Ovary (tissue), 3 donors: ENCODE results near the gene CACNA2D1.

Experiments
- CTCF ChIP-seq, 3 donors: fragments of 450-650 bp in 2 of 3; fragments of 200-600 bp in 1 of 3; IDR thresholded peaks; one replicate each; pipeline versions ENCODE4 v1.5.1 to v1.8.0; 2016 to 2022; ENCODE audit warnings: antibody characterized with exemption in 3 of 3, mild to moderate bottlenecking in 1 of 3
- EP300 ChIP-seq: sonication (generic); formaldehyde crosslinking; IDR thresholded peaks from one replicate; pipeline ENCODE4 v1.6.1; 2017; ENCODE audit warnings: antibody characterized with exemption
- POLR2A ChIP-seq: fragments of 450-650 bp; IDR thresholded peaks from one replicate; pipeline ENCODE4 v1.6.1; 2017; ENCODE audit warnings: antibody characterized with exemption, mild to moderate bottlenecking, moderate library complexity
- donor health status: DM: no; HTN: no; CAD: no.

- TF ChIP-seq CTCF (IDR thresholded peaks at IDR 0.05) (no peak), EP300 (no peak), POLR2A (no peak)
Measured at GRCh38 chr7:82258181-82258580, 185.4 kb downstream of the CACNA2D1 start.
